ENCODE measurements around the gene APOO.

Gene APOO

DNA sequence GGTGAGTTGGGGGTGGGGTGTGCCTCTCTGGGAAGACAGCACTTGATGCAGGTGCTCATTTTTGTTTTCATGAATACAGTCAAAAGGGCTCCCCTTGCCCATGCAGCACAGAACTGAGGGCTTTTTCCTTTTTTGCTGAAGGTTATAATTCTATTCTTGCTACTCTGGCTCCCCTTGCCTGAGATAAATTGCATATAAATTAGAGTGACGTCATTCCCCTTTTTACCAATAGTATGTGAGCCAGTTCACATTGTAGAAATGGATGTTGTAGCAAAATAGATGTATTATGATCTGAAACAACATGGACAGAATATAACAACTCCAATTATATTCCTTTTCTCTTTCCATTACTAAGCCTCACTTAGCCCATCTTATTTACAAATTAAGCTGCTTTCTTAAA lies 28.4 kb upstream of the APOO start:
- no peaks in the 10 kb centered on the region for H3K36me3 ChIP-seq (ENCODE audit: control insufficient read depth in 5 of 5, insufficient read depth in 5 of 5, low read length in 5 of 5)
- H3K9me3 ChIP-seq (ENCODE audit: control insufficient read depth in 5 of 5, low read length in 5 of 5), result no peaks in the 10 kb centered on the region
- no peak overlapping the region for H3K9ac ChIP-seq (ENCODE audit: low read length in 5 of 5)
- H3K27ac ChIP-seq (ENCODE audit: low read depth, low read length), result no peak overlapping the region
- peaks cover 0 to 4% (median 0%) of the 10 kb centered on the region in 5 donors for H3K27me3 ChIP-seq (ENCODE audit: control insufficient read depth in 5 of 5, insufficient read depth in 4 of 5, low read length in 5 of 5)
- no peaks in the 10 kb centered on the region for H3K4me1 ChIP-seq (ENCODE audit: control insufficient read depth in 5 of 5, insufficient read depth in 5 of 5, low read length in 5 of 5)
- H3K4me3 ChIP-seq (ENCODE audit: low read depth in 1 of 5, low read length in 5 of 5), result no peak overlapping the region

DNA sequence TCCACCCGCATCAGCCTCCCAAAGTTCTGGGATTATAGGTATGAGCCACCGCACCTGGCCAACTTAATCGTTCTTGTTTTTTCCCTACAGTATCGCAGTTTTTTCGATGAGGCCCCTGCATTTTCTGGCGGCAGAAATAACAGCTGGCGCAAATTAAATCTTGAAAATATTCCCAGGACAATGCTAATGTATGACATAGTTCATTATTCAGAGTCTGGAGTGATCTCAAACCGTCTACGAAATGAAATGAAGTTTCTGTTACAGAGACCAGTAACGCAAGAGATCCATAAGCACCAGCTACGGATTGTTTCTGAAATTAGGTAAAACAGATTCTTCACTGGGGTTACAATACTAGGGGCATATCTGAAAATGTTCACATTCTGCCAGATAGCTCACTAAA lies 27.4 kb upstream of the APOO start:
- no peak overlapping the region for H3K9ac ChIP-seq (ENCODE audit: low read length in 5 of 5)
- no peak overlapping the region for H3K27ac ChIP-seq (ENCODE audit: low read depth, low read length)
- peaks cover 0 to 4% (median 0%) of the 10 kb centered on the region in 5 donors for H3K27me3 ChIP-seq (ENCODE audit: control insufficient read depth in 5 of 5, insufficient read depth in 4 of 5, low read length in 5 of 5)
- H3K36me3 ChIP-seq (ENCODE audit: control insufficient read depth in 5 of 5, insufficient read depth in 5 of 5, low read length in 5 of 5), result no peaks in the 10 kb centered on the region
- H3K4me1 ChIP-seq (ENCODE audit: control insufficient read depth in 5 of 5, insufficient read depth in 5 of 5, low read length in 5 of 5), result no peaks in the 10 kb centered on the region
- H3K4me3 ChIP-seq (ENCODE audit: low read depth in 1 of 5, low read length in 5 of 5), result peak overlapping the region in 2 of 5 donors; percentile 7 to 22
- H3K9me3 ChIP-seq (ENCODE audit: control insufficient read depth in 5 of 5, low read length in 5 of 5), result no peaks in the 10 kb centered on the region

DNA sequence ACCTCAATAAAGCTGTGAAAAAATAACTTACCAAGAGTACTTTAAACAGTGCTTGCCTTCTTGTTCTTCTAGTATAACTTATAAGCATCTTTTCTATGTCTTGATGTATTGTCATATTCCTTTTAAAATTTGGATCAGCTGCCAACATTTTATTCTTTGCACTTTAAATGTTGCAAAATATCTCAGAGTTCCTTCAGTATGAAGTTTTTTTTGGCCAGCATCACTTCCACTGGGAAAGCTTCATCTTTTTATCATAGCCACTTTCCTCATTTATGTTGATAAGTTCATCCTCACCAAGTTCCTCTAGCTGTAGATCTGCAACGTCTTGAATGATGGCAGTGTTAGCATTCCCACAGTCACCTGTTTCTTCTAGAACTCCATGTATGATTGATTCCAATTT lies 24.3 kb upstream of the APOO start:
- peaks cover 0 to 4% (median 0%) of the 10 kb centered on the region in 5 donors for H3K27me3 ChIP-seq (ENCODE audit: control insufficient read depth in 5 of 5, insufficient read depth in 4 of 5, low read length in 5 of 5)
- no peak overlapping the region for H3K4me3 ChIP-seq (ENCODE audit: low read depth in 1 of 5, low read length in 5 of 5)

DNA sequence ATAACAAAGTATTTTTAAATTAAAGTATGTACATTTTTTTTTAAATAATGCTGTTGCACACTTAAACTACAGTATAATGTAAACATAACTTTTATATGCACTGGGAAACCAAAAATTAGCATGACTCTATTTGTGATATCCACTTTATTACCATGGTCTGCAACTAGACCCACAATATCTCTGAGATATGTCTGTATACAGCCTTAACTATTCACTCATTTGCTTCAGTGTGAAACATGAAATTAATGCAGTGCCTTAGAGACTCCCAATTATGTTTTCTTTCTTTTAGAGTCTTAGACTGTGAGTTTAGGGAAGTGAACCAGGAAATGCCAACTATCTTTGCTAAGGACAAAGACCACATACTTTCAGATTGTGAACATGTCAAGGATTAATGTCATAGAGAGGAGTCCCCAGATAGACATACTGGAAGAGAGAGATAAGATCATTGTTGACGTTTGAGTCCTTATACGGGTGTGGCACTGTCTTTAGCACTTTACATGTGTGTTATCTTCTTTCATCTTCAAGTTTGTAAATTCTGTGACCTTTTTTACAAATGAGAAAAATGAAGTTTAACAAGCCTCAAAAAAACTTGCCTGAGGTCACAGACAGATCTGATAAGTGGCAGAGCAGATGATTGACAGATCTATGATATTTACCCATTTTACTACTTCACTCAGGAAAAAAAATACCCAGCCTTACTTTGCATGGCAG lies 23.3 kb upstream of the APOO start:
- Histone ChIP-seq H3K4me1 (ENCODE audit: control insufficient read depth in 5 of 5, insufficient read depth in 5 of 5, low read length in 5 of 5) (no peaks in the 10 kb centered on the region), H3K36me3 (ENCODE audit: control insufficient read depth in 5 of 5, insufficient read depth in 5 of 5, low read length in 5 of 5) (no peaks in the 10 kb centered on the region), H3K9me3 (ENCODE audit: control insufficient read depth in 5 of 5, low read length in 5 of 5) (no peaks in the 10 kb centered on the region), H3K27me3 (ENCODE audit: control insufficient read depth in 5 of 5, insufficient read depth in 4 of 5, low read length in 5 of 5) (peaks cover 0 to 4% (median 0%) of the 10 kb centered on the region in 5 donors), H3K27ac (ENCODE audit: low read depth, low read length) (no peak overlapping the region), H3K9ac (ENCODE audit: low read length in 5 of 5) (no peak overlapping the region), H3K4me3 (ENCODE audit: low read depth in 1 of 5, low read length in 5 of 5) (no peak overlapping the region)

More for the DNA sequence above, 24.3 kb upstream of the APOO start:
- Histone ChIP-seq H3K27ac (ENCODE audit: low read depth, low read length) (no peak overlapping the region), H3K36me3 (ENCODE audit: control insufficient read depth in 5 of 5, insufficient read depth in 5 of 5, low read length in 5 of 5) (no peaks in the 10 kb centered on the region), H3K9ac (ENCODE audit: low read length in 5 of 5) (no peak overlapping the region), H3K9me3 (ENCODE audit: control insufficient read depth in 5 of 5, low read length in 5 of 5) (no peaks in the 10 kb centered on the region), H3K4me1 (ENCODE audit: control insufficient read depth in 5 of 5, insufficient read depth in 5 of 5, low read length in 5 of 5) (no peaks in the 10 kb centered on the region)

DNA sequence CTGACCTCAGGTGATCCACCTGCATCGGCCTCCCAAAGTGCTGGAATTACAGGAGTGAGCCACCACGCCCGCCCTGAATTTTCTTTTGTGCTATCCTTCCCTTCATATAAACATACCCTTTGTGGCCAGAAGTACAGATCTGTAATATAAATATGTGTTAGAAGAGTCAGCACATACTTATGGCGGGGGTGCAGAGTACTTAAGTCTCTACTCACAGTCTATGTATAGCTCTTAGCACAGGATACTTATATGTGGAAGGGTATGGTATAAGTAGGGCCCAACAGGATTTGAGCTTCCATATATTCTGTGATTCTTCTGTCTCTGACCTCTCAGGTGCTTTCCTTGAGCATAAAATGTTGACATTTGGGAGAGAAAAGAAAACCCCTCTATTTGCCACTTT lies 18.3 kb upstream of the APOO start:
- H3K27ac ChIP-seq (ENCODE audit: low read depth, low read length), result no peak overlapping the region
- H3K4me1 ChIP-seq (ENCODE audit: control insufficient read depth in 5 of 5, insufficient read depth in 5 of 5, low read length in 5 of 5), result no peaks in the 10 kb centered on the region
- no peak overlapping the region for H3K9ac ChIP-seq (ENCODE audit: low read length in 5 of 5)
- peaks cover 0 to 6% (median 3%) of the 10 kb centered on the region in 5 donors for H3K27me3 ChIP-seq (ENCODE audit: control insufficient read depth in 5 of 5, insufficient read depth in 4 of 5, low read length in 5 of 5)
- no peak overlapping the region for H3K4me3 ChIP-seq (ENCODE audit: low read depth in 1 of 5, low read length in 5 of 5)
- no peaks in the 10 kb centered on the region for H3K9me3 ChIP-seq (ENCODE audit: control insufficient read depth in 5 of 5, low read length in 5 of 5)
- H3K36me3 ChIP-seq (ENCODE audit: control insufficient read depth in 5 of 5, insufficient read depth in 5 of 5, low read length in 5 of 5), result no peaks in the 10 kb centered on the region

DNA sequence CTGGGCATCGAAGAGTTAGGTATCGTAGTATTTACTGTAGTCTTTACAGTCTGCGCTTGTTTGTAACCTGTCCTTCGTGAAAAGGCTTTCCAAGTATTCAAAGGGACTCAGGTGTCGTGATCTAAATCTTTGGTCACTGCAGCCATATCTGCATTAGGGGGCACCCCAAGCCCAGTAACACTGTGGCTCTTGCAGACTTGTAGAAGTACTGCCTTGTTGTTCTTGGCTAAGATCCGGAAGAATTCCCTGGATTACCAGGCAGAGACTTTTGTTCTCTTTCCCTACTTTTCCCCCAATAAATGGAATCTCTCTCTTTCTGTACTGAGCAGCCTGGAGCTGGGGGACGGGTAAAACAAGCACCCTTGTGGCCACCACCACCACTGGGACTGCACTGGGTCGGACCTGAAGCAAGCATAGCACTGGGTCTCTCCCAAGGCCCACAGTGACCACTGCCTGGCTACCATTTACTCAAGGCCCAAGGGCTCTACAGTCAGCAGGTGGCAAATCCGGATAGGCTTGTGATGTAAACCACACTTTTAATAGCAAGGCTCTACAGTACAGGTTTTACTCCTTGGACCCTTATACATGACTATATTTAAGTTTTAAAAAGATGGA lies 12.1 kb upstream of the APOO start:
- no peak overlapping the region for H3K27ac ChIP-seq (ENCODE audit: low read depth, low read length)
- peaks cover 0 to 4% (median 3%) of the 10 kb centered on the region in 5 donors for H3K9me3 ChIP-seq (ENCODE audit: control insufficient read depth in 5 of 5, low read length in 5 of 5)
- no peak overlapping the region for H3K4me3 ChIP-seq (ENCODE audit: low read depth in 1 of 5, low read length in 5 of 5)
- no peaks in the 10 kb centered on the region for H3K4me1 ChIP-seq (ENCODE audit: control insufficient read depth in 5 of 5, insufficient read depth in 5 of 5, low read length in 5 of 5)
- no peak overlapping the region for H3K9ac ChIP-seq (ENCODE audit: low read length in 5 of 5)
- H3K27me3 ChIP-seq (ENCODE audit: control insufficient read depth in 5 of 5, insufficient read depth in 4 of 5, low read length in 5 of 5), result peaks cover 0 to 7% (median 3%) of the 10 kb centered on the region in 5 donors
- H3K36me3 ChIP-seq (ENCODE audit: control insufficient read depth in 5 of 5, insufficient read depth in 5 of 5, low read length in 5 of 5), result no peaks in the 10 kb centered on the region

DNA sequence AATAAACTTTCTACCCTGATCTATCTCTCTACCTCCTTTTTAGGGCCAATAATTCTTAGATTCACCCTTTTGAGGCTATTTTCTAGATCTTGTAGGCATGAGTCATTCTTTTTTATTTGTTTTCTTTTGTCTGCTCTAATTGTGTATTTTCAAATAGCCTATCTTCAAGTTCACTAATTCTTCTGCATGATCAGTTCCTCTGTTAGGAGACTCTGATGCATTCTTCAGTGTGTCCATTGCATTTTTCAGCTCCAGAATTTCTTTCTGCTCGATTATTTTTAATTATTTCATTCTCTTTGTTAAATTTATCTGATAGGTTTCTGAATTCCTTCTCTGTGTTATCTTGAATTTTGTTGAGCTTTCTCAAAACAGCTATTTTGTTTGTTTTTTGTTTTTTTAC lies 11.4 kb upstream of the APOO start:
- no peak overlapping the region for H3K9ac ChIP-seq (ENCODE audit: low read length in 5 of 5)

DNA sequence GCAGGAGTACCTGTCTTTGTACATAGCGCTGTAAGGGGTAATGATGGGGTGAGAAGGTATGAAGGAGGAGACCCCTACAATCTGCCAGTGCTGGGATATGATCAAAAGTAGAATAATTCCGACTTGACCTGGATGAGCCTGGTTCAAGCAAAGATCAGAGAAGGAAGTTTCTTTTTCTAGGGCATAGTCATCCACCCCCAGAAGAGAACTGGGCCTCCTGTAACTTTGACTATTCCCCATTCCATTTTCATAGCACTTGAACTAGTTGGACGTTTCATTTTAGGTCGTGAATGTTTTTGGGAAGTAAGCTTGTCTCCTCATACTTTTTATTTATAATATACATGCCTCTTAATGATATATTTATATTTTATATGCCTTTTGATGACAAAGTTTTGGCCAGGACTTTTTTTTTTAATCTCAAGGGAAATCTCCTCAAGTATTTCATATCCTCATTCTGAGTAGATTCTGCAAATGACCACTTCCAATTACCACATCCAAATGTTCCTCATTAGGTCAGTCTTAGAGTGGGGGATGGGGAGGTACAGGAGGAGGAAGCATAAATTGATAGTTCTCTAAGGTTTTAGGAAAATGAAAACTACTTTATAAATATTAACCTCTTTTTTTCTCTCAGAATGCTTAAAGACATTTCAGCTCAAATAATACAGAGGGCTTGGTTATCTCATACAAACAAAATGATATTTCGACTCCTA lies 3.5 kb upstream of the APOO start:
- H3K9me3 ChIP-seq (ENCODE audit: control insufficient read depth in 5 of 5, low read length in 5 of 5), result no peaks in the 10 kb centered on the region
- no peak overlapping the region for H3K9ac ChIP-seq (ENCODE audit: low read length in 5 of 5)
- H3K36me3 ChIP-seq (ENCODE audit: control insufficient read depth in 5 of 5, insufficient read depth in 5 of 5, low read length in 5 of 5), result no peaks in the 10 kb centered on the region
- H3K4me3 ChIP-seq (ENCODE audit: low read depth in 1 of 5, low read length in 5 of 5), result no peak overlapping the region
- H3K4me1 ChIP-seq (ENCODE audit: control insufficient read depth in 5 of 5, insufficient read depth in 5 of 5, low read length in 5 of 5), result peaks cover 0 to 6% (median 3%) of the 10 kb centered on the region in 5 donors
- H3K27me3 ChIP-seq (ENCODE audit: control insufficient read depth in 5 of 5, insufficient read depth in 4 of 5, low read length in 5 of 5), result peaks cover 0 to 4% (median 0%) of the 10 kb centered on the region in 5 donors
- no peak overlapping the region for H3K27ac ChIP-seq (ENCODE audit: low read depth, low read length)

More for the DNA sequence above, 11.4 kb upstream of the APOO start:
- Histone ChIP-seq H3K9me3 (ENCODE audit: control insufficient read depth in 5 of 5, low read length in 5 of 5) (peaks cover 0 to 4% (median 3%) of the 10 kb centered on the region in 5 donors), H3K4me3 (ENCODE audit: low read depth in 1 of 5, low read length in 5 of 5) (no peak overlapping the region), H3K4me1 (ENCODE audit: control insufficient read depth in 5 of 5, insufficient read depth in 5 of 5, low read length in 5 of 5) (no peaks in the 10 kb centered on the region), H3K27ac (ENCODE audit: low read depth, low read length) (no peak overlapping the region), H3K36me3 (ENCODE audit: control insufficient read depth in 5 of 5, insufficient read depth in 5 of 5, low read length in 5 of 5) (no peaks in the 10 kb centered on the region), H3K27me3 (ENCODE audit: control insufficient read depth in 5 of 5, insufficient read depth in 4 of 5, low read length in 5 of 5) (peaks cover 0 to 7% (median 3%) of the 10 kb centered on the region in 5 donors)

DNA sequence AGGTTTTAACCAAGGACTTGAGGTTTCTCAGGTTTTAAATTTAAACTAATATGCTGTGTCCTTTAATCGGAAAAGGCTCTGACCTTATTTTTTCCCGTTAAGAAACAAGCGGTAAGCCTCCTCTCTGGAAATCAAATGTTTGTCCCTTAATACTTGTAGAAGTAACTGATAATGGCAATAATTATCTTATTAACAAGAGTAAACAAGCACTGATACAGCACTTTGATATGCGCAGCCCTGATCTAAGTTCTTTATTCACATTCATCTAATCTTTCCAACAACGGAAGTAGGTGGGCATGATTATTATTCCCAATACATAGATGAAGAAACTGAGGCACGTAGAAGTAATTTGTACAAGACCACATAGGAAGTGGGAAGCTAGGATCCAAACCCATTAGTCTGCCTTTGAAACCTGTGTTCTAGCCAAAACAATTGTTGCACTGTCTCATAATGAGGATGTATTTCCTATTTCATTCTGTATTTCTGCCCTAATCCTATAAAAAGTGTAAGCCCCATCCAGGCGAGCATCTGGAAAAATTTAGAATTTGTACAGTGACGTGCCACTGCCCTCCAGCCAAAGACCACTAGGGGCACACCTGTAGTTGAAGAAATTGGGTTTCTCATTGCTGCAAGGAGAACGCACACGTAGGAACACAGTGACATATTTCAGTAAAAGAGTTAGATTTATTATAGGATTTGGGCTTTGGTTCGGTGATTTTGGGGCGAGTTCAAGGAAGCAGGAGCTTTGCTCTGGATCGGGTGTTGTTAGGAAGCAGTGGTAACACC lies 674 bp upstream of the APOO start:
- Histone ChIP-seq H3K9ac (ENCODE audit: low read length in 5 of 5) (peak overlapping the region in 2 of 5 donors; percentile 45 to 65), H3K27ac (ENCODE audit: low read depth, low read length) (peak overlapping the region; percentile 69), H3K9me3 (ENCODE audit: control insufficient read depth in 5 of 5, low read length in 5 of 5) (no peaks in the 10 kb centered on the region), H3K27me3 (ENCODE audit: control insufficient read depth in 5 of 5, insufficient read depth in 4 of 5, low read length in 5 of 5) (no peaks in the 10 kb centered on the region), H3K4me3 (ENCODE audit: low read depth in 1 of 5, low read length in 5 of 5) (peak overlapping the region in 3 of 5 donors; percentile 60 to 66 (median 61)), H3K4me1 (ENCODE audit: control insufficient read depth in 5 of 5, insufficient read depth in 5 of 5, low read length in 5 of 5) (peaks cover 0 to 6% (median 3%) of the 10 kb centered on the region in 5 donors), H3K36me3 (ENCODE audit: control insufficient read depth in 5 of 5, insufficient read depth in 5 of 5, low read length in 5 of 5) (no peaks in the 10 kb centered on the region)

All from subcutaneous abdominal adipose tissue (tissue), 5 donors.